ENCODE results near the gene TANK. TPM values are rescaled to one million over a fixed set of nuclear protein-coding genes. Genes with fewer than 3 reads are reported as not detected.

The TANK gene
- total RNA-seq, 1 donor from 2014 or later = 30.9 TPM

DNA sequence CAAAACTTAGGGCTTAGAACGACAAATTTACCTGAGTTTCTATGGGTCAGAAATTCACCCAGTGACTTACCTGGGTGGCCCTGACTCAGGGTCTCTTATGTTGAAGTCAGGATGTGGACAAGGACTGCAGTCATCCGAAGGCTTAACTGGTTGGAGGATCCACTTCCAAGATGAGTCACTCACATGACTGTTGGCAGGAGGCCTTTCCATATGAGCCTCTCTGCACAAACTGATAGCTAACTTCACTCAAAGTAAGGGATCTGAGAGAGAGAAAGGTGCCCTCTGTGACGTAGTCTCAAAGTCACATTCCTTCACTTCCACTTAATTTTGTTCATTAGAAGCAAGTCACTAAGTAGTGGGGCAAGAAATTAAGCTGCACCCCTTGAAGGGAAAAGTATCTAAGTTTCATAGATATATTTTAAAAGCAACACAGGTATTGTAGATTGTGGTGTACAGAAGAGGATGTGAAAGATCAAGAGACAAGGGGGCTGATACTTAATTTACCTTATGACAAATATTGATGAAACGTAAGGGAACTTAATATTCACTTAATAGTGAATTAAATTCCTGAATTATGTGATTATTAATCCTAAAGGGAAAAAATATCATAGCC, 48.4 kb downstream of the TANK start:
- no peak for ATAC-seq

DNA sequence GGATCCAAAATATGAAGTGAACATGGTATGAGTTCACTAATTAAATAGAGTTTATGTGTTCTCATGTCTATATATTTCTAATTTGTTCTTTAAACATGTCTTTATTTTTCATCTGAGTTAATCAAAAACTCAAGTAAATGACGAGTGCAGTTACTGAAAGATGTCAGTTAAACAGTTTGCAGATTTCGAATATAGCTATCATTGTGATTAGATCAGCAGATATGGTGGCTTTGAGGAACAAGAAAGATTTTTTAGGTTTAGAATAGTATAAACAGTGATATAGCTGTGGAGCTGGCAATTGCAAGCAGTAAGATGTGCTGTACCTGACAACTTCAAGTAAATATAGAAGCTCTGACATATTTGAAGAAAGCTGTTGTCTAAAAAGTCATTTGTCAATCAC, 49.7 kb downstream of the TANK start:
- DNase-seq (ENCODE audit: missing footprints) = no peak
- intact Hi-C loops (cut with DNase I) = no loop called here

More for the DNA sequence above, 48.4 kb downstream of the TANK start:
- intact Hi-C loops (cut with DNase I) = no loop called here
- DNase-seq (ENCODE audit: missing footprints) = no peak

DNA sequence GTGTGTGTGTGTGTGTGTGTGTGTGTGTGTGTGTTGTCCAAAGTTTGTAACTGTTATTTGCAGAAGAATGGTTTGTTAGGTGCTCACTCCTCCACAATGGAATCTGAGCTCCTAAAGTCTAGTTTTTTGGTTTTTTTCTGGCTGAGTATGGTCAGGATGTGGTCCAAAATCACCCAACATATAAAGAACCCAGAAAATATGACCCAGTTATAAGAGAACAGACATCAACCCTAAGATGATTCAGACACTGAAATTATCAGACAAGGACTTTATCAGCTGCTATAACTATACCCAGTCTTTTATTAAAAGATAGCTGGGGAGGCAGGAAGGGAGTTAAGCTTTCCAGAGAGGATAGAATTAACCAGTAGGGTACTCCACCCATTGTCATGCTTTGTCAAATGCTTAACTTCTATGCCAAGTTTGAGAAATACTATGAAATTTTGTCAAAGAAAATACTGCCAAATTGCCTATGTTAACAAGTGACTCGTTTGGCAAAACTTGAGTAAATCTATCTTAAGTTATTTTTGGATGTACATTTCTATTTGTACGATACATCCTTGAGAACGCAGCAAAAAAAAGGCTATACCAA, 57.5 kb downstream of the TANK start:
- no peak for ATAC-seq
- DNase-seq (ENCODE audit: missing footprints) = no peak
- intact Hi-C loops (cut with DNase I) = no loop called here

More for the DNA sequence above, 49.7 kb downstream of the TANK start:
- ATAC-seq = no peak

- intact Hi-C loops (cut with DNase I) = no loop called here
- DNase-seq (ENCODE audit: missing footprints) (no peak), ATAC-seq (no peak)
Observed at GRCh38 chr2:161219211-161219610, 59.0 kb downstream of the TANK start.

DNA sequence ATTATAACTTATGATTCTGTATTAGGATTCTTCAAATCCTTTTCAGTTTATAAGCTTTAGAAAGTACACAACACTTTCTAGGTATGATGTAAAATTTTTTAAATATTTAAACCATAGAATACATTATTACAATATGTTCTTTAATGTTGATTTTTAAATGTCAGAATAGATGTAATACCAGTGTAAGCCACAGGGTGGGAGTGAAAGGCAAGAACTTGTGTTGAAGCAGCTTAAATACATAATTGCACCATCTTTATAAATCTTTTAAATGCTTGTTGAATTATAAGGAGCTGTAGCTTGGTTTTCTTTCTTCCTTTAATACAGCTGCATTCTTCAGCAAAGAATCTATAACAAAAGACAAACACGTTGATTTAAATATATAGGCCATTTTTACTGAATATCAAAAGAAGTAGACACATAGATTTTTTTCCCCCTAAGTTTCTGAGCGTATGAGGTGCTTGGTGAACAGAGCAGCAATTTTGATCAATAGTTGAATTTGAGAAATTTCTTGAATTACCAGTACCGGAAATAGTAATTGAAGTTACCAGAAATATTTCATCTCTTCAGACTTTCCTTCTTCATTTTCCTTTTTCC, 63.0 kb downstream of the TANK start:
- DNase-seq (ENCODE audit: missing footprints) = no peak
- ATAC-seq = no peak
- intact Hi-C loops (cut with DNase I) = loop anchor here (2.0 kb wide), 1 partner anchor 50 kb away; no protein-coding TSS in a partner anchor

DNA sequence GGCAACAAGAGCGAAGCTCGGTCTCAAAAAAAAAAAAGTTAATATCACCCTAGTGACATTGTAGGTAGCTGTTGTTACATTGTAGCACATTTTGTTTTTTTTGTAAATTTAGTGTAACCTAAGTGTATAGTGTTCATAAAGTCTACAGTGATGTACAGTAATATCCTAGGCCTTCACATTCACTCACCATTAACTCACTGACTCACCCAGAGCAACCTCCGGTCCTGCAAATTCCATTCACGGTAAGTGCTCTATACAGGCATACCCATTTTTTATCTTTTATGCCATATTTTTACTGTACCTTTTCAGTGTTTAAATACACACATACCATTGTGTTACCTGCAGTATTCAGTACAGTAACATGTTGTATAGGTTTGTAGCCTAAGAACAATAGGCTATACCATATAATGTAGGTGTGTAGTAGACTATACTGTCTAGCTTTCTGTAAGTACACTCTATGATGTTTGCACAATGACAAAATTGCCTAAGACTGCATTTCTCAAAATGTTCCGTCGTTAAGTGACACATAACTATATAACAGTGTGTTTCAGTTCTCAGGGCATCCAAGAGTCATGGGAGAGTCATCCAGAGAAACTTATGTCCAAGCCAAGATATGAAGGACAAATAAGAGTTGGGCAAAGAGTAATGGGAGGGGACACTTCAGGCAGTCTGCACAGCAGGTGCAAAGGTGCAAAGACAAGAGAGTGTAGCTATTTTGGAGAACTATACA, 68.4 kb downstream of the TANK start:
- ATAC-seq = no peak
- intact Hi-C loops (cut with DNase I) = no loop called here

GRCh38 chr2:161230959-161231358, 70.7 kb downstream of the TANK start:
- intact Hi-C loops (cut with DNase I) = no loop called here
- DNase-seq (ENCODE audit: missing footprints) = no peak
- ATAC-seq = no peak

More for the DNA sequence above, 68.4 kb downstream of the TANK start:
- no peak for DNase-seq (ENCODE audit: missing footprints)

GRCh38 chr2:161232571-161232970, 72.3 kb downstream of the TANK start:
- intact Hi-C loops (cut with DNase I) = no loop called here
- no peak for ATAC-seq
- DNase-seq (ENCODE audit: missing footprints) = no peak

DNA sequence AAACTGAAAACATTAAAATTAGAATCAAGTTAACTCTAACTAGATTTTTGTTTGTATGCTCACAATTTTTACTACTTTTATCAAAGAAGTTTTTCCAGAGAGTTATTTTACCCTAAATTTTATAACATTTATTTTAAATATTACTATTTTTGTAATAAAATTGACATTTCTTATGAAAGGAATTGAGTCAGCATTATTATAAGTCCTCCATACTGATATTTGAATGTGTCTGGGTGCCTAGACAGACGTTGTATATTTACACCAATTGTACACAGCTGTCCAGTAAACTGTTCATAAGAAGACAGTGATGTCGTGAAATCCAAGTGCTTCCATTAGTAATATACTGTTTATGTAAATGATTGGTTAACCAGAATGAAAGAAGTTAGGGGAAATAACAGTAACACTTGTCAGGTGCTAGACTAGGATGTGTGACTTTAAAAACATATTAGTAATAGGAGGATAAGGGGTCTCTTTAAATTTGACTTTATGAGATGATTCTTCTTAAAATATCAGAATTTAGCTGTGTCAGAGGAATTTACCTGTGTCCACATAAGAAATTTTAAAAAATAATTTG, 73.7 kb downstream of the TANK start:
- intact Hi-C loops (cut with DNase I) = no loop called here
- ATAC-seq = no peak
- no peak for DNase-seq (ENCODE audit: missing footprints)

GRCh38 chr2:161234627-161235026, 74.4 kb downstream of the TANK start:
- intact Hi-C loops (cut with DNase I) = loop anchor here (5.0 kb wide), 1 partner anchor 38 kb away; no protein-coding TSS in a partner anchor
- no peak for DNase-seq (ENCODE audit: missing footprints)
- no peak for ATAC-seq

GRCh38 chr2:161237392-161238264, 77.4 kb downstream of the TANK start:
- ATAC-seq (peak; percentile 81), DNase-seq (ENCODE audit: missing footprints) (peak; percentile 76)
- intact Hi-C loops (cut with DNase I) = loop anchor here (5.0 kb wide), 1 partner anchor 35 kb away; no protein-coding TSS in a partner anchor

DNA sequence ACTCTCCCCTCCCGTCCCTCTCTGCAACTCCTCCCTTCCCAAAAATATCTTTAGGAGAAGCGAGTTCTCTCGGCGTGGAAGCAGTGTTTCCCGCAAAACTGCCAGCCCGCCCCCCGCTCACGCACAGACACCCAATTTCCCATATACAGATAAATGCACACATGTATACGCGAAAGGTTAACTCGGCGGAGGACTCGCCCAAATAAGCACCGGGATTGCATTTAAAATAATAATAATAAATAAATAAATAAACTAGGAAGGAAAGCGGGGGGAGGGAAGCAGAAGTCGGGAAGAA, 78.0 kb downstream of the TANK start:
- intact Hi-C loops (cut with DNase I) = loop anchor here (5.0 kb wide), 1 partner anchor 34 kb away; no protein-coding TSS in a partner anchor
- ATAC-seq (no peak), DNase-seq (ENCODE audit: missing footprints) (no peak)

GRCh38 chr2:161238560-161239325, 78.5 kb downstream of the TANK start:
- peak; percentile 83 for DNase-seq (ENCODE audit: missing footprints)
- intact Hi-C loops (cut with DNase I) = loop anchor here (5.0 kb wide), 1 partner anchor 34 kb away; no protein-coding TSS in a partner anchor
- ATAC-seq = peak; percentile 85

GRCh38 chr2:161239326-161240109, 79.3 kb downstream of the TANK start:
- ATAC-seq = no peak
- DNase-seq (ENCODE audit: missing footprints) = peak; percentile 66
- intact Hi-C loops (cut with DNase I) = loop anchor here (5.0 to 10.0 kb wide), 2 partner anchors 33 to 315 kb away; no protein-coding TSS in a partner anchor

- intact Hi-C loops (cut with DNase I) = loop anchor here (10.0 kb wide), 1 partner anchor 313 kb away; no protein-coding TSS in a partner anchor
- ATAC-seq = no peak
- DNase-seq (ENCODE audit: missing footprints) = no peak
Observed at GRCh38 chr2:161241894-161242293, 81.7 kb downstream of the TANK start.

DNA sequence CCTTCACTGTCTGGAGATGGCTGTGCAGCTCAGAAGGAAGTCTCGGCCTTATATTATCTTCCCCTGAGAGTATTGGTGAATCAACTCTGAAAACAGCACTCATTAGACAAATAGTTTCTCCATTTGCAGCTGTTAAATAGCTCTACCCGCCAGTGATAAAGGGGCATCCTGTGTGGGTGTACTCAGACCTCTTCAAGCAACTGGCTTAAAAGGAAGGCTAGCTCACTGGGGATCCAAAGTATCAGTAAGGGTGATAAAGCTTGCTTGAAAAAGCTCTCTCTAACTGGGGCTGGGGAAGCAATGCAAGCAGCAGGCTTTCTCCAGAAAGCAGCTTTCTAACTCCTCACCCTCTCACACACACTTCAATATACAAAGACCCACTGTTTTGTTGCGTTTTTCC, 83.1 kb downstream of the TANK start:
- no peak for ATAC-seq
- DNase-seq (ENCODE audit: missing footprints) = no peak
- intact Hi-C loops (cut with DNase I) = loop anchor here (10.0 kb wide), 1 partner anchor 311 kb away; no protein-coding TSS in a partner anchor

GRCh38 chr2:161243905-161244304, 83.7 kb downstream of the TANK start:
- DNase-seq (ENCODE audit: missing footprints) (no peak), ATAC-seq (no peak)
- intact Hi-C loops (cut with DNase I) = loop anchor here (10.0 kb wide), 1 partner anchor 311 kb away; no protein-coding TSS in a partner anchor

All from Right ventricle myocardium inferior (tissue), 1 donor.